Measurements from ENCODE around the gene MYO1D. TPM values are rescaled to one million over a fixed set of nuclear protein-coding genes. Genes with fewer than 3 reads are reported as not detected.
A peak's percentile ranks its signal among the peaks of the same experiment; 100 is the strongest.
"Not testable (repeated sequence)": the region's sequence is repeated elsewhere in the genome, so short reads cannot be mapped to it uniquely, and the experiment has no call there.

MYO1D gene
- total RNA-seq, 1 donor from 2014 or later, result 28.3 TPM

DNA sequence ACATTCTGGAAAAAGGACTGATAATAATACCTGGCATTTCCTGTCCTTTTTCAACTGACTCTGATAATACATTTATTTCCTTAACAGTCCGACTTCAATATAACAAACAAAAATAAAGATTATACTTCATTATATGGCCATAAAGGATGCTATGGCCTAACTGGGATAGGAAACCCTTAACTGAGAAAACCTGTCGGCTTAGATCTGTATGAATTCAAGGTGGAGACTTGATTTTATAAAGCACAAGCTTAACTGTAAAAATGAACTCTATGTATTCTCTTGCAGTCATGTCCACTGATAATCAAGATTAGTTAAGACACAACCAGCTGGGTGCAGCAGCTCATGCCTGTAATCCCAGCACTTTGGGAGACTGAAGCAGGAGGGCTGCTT lies 102.2 kb downstream of the MYO1D start:
- no peak for DNase-seq (ENCODE audit: low read depth)

DNA sequence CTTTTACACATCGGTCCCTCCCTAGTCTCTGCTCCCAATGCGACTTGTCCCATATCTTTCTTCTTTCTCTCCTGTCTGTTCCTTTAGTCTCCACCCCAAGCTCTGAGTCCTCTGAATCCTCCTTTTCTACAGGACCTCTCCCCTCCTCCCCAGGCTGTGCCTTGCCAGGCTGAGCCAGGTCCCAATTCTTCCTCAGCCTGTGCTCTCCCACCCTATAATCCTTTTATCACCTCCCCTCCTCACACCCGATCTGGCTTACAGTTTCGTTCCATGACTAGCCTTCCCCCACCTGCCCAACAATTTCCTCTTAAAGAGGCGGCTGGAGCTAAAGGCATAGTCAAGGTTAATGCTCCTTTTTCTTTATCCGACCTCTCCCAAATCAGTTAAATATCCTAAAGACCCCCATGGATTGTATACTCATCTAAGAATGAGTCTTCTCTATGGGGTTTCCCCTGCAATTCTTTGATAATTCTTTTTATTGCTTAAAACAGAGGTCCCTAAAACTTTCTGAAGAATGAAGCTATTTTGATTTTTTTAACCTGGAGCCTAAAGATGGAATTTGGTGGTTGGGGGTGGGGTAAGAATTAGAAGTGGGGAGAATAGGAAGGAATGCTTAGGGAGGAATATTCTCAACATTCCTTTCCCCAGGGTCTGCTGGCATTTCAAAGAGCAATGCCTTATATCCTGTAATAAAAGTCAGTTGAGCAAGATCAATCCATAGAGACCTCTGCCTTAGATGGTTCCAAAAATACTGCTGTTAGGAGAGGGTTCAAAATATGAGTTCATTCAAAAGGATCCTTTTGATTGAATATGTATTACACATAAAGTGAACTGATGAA lies 102.8 kb downstream of the MYO1D start:
- DNase-seq (ENCODE audit: low read depth), result no peak

DNA sequence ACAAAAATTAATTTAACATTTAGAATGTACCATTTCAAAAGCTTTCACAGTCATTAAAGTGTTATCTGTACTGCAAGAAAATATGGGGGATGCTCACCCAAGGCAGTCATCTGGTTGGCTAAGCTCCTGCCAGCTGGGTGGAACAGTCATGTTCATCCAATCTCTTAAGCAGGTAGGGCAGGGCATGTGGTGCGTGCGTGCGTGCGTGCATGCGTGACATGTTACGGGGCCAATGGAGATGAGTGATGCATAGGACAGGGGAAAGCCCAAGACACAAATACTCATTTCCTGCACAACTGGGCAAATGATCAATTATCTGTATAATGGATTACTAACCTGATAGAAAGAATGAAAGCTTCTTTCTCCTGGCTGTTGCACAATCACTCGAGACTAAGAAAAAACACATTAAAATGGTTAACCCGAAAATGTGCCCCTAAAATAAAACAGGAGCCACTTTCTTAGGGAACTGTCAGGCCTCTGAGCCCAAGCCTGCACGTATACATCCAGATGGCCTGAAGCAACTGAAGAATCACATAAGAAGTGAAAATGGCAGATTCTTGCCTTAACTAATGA lies 104.4 kb downstream of the MYO1D start:
- peak; percentile 80 for DNase-seq (ENCODE audit: low read depth)

DNA sequence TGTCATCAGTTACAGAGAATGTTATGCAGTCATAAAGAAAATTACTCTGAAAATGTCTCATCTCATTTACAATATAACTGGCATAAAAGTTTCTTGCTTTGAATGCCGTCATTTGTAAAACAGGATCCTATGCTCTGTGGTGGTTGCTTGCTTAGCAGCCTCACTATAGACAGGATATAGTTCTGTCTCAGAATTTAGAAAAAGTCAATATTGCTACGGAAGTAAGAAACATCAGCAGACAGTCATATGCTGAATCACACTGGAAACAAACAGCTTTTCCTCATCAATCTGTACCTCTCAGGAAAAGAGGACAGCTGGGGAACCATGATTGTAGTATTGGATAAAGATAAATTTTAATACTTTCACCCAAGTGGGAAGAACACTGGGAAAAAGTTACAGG lies 105.5 kb downstream of the MYO1D start:
- DNase-seq (ENCODE audit: low read depth), result no peak

DNA sequence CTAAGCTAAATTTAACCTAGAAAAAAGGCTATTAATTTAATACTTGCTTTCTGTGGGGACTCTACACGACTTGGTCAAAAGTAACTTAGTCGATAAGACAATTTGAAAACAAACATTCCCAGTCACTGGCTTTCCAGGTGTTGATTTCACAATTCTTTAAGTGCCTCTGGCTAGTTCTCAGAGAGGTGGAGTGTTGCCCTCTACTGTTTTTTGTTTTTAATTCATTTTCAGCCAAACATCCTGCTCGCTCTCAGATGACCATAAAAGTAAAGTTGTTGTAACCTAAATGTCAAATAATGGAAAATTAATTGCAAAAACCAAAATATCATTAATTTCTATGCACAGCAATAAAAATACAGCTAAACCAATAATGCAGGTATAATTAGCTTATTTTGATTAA lies 107.1 kb downstream of the MYO1D start:
- DNase-seq (ENCODE audit: low read depth), result peak; percentile 70

DNA sequence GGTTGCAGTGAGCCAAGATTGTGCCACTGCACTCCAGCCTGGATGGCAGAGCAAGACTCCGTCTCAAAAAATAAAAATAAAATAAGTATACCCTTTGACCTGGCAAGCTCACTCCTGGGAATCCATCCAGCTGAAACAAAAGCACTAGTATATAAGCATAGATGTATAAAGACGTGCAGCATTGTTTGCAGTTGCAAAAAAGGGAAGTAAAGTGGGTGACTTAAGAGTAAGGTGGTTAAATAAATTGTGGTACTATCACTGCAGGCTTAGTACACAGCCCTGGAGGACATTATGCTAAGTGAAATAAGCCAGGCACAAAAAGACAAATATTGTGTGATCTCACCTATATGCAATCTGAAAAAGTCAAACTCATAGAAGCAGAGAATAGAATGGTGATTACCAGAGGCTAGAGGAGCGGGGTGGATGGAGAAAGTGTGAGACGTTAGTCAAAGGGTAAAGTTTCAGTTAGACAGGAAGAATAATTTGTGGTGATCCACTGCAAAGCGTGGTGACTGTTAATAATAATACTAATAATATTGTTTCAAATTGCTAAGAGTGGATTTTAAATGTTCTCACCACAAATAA lies 113.0 kb downstream of the MYO1D start:
- DNase-seq (ENCODE audit: low read depth), result no peak

DNA sequence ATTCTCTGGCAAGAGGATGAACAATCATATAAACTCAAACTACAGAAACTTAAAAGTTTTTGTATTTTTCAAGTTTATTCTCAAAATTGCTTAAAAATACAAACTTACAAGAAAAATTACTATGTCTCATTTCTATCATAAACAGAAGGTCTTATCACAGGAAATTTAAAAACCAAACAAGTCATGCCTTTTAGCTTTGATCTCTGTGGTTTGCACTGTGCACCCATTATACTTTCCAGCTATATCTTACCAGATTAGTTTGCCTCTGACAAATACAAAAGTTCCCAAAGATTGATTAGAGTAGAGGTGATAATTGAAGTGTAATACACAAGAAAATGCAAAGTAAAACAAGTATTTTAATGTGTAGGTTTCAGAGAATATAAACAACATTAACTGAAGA lies 117.4 kb downstream of the MYO1D start:
- DNase-seq (ENCODE audit: low read depth), result no peak

DNA sequence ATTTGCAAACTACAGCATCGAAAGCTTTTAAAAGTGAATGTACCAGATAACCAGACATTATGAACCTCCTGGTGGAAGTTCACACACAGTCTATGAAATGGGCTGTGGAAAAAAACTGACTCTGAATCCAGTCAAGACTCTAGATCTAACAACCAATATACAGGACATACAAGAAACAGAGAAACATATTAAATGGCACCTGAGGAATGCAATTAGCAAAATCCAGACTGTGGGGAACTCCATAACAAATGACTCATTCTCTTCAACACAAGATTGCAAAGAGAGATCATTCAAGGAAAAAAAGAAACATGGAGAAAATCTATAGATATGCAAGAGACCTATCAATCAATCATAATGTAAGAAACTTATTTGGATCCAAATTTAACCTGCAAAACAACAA lies 119.0 kb downstream of the MYO1D start:
- DNase-seq (ENCODE audit: low read depth), result peak; percentile 91

DNA sequence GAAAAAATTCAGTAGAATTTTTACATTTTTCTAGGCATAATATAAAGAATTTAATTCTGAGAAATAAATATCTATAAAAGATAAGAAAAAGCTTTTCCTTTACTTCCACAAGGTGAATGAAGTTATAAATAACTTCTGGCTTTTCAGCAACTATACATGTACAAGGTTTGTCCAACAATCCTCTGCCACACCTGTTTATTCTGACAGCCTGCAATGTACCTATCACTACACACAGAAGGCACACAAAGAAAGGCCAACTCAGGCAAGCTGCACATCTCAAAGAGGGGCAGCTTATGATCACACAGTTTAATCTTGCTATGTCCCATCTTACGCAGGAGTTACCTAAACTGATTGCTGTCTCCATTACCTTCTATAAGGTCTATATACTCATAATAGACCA lies 120.2 kb downstream of the MYO1D start:
- DNase-seq (ENCODE audit: low read depth), result no peak

DNA sequence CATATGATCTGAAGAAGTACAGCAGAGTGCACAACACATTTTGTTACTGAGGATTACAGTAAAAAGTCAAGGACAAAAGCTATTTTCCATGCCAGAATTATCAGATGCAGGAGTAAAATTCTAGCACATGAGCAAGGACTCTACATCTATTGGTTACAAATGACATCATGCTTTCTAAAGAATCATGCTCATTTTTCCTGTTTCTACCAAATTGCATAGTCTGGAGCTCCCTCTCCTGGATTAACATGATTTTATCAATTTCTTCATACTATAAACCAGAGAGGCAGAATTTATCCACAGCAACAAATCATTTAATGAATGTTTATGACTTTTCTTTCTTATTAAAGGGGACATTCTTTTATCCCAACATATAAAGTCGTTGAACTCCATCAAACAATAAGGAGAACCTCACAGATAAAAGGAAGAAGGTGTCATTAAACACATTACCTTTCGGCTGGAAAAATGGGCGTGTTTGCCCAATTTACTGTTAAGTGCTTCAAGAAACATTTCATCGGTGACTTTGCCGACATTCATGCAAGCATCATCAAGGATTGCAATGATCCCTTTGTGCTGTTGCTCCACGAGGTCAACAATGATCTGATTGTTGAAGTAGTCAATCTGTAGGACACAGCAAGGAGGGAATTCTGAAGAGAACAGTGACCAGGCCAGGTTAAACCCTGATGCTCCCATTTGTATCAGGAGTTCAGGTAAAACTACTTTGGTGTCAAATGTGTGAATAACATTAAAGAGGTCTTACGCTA lies 121.7 kb downstream of the MYO1D start:
- DNase-seq (ENCODE audit: low read depth), result peak; percentile 81

DNA sequence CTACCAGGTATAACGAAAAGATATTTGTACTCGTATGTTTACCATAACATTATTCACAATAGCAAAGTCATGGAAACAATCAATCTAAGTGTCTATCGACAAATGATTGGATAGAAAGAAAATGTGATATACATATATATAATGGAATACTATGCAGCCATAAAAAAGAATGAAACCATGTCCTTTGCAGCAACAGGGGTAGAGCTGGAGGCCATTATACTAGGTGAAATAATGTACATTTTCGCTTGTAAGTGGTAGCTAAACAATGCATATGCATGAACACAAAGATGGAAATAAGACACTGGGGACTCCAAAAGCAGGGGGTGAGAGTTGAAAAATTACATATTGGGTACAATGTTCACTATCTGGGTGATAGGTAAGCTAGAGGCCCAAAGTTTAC lies 124.0 kb downstream of the MYO1D start:
- DNase-seq (ENCODE audit: low read depth), result no peak

DNA sequence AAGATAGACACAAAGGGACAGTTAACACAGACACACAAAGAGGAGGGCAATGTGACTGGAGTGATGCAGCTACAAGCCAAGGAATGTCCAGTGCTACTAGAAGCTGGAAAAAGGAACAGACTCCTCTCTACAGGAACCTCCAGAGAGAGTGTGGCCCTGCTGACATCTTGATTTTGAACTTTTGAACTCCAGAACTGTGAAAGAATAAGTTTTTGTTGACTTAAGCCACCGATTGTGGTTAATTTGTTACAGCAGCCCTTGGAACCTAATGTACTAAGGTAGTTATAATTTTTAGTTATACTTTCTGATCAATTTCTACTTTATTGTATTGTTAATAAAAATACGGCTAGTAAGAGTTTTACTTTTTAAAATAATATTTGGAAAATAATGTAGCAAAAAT lies 129.1 kb downstream of the MYO1D start:
- no peak for DNase-seq (ENCODE audit: low read depth)

DNA sequence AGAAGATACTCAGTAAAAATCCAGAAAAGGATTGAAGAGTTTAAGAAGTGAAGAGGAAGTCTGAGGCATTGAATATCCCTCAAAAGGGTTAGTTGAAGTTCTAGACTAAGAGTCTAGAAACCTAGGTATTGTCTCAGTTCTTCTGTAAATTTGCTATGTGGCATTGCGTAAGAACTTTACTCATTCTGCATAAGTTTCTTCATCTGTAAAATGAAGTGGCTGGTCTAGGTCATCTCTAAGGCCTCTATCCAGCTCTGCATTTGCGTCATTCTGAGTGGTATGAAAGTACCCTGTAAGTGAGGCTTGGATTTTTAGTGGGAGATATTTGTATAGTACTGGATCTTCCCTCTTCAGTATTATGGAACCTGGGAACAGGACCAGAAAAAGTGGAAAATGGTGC lies 130.2 kb downstream of the MYO1D start:
- DNase-seq (ENCODE audit: low read depth), result peak; percentile 69

DNA sequence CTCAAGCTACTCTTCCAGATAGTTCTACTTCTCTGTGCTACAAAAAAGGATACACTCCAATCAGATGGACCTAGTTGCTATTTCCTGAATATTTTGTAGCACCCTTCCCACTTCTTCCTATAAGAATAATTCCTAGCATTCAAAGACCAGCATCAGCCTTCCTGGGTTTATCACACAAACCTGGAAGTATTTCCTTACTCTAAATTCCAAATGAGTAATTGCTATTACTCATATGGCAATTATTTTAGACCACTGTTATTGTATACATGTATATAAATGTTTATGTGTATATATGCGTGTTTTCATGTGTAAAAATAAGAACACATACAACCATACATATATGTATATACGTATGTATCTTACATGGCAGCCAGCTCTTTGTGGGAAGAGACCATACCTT lies 130.6 kb downstream of the MYO1D start:
- no peak for DNase-seq (ENCODE audit: low read depth)

DNA sequence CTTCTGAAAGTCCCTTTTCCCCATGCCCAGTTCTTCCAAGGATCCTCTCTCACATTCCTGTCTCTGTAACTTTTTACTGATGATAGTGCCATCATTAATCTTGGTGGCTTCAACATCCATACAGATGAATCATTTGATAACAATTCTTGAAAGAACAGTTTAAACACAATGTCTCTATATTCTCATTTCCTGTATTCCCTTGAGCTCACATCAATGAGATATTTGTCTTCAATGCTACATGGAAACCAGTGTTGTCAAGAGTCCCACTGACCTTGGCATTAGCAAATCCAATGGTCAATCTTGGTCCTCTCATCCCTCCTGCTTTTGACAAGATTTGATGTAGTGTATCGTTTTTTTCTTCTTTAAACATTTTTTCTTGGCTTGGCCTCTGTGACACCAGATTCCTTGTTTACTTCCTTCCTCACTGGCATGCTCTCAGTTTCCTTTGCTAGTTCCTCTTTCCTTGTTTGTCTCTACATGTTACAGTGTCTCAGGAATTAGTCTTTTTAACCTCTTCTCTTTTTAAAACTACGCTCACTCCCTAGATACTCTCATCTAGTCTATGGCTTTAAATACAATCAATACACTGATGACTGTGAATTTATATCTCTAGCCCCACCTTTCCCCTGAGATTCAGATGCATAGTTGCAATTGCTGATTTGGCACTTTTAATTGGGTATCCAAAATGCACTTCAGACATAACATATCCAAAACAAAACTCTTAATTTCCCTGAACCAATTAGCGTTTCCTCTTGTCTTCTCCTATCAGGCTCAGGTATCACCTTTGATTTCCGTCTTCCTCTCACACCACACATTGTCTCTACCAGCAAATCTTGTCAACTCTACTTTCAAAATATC lies 134.0 kb downstream of the MYO1D start:
- DNase-seq (ENCODE audit: low read depth), result no peak

DNA sequence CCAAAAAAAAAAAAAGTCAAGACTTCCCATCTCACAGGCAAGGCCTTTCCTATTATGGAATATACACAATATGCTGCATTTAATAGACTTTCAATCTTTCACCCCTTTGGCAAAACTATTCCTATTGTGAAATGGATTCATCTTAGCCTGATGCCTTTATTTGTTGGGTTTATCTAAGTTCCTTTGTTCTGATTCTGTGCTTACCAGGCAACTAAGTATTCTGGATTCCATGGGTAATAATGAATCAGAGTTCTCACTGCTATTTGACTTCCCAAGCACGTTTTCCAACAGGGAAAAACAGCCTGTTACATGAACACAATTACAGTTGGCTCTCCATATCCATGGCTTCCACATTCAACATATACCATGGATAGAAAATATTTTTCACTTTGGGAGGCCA lies 135.5 kb downstream of the MYO1D start:
- DNase-seq (ENCODE audit: low read depth), result no peak

DNA sequence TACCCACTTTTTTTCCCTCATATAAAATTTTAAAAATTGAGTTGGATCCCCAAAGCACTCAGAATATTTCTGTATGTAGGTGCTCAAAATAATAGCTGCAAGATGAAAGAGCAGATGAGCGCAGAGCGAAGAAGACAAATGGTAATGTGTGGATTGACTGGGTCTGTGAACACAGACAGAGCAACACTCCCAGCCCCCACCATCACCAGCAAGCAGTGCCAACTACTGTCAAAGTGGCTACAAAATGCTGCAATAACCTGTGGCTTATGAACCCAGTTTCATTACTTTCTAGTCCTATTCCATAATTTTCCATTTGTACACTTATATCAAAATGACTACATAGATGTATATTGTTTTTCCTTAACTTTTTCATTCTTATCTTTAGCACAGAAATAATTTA lies 137.2 kb downstream of the MYO1D start:
- DNase-seq (ENCODE audit: low read depth), result no peak

DNA sequence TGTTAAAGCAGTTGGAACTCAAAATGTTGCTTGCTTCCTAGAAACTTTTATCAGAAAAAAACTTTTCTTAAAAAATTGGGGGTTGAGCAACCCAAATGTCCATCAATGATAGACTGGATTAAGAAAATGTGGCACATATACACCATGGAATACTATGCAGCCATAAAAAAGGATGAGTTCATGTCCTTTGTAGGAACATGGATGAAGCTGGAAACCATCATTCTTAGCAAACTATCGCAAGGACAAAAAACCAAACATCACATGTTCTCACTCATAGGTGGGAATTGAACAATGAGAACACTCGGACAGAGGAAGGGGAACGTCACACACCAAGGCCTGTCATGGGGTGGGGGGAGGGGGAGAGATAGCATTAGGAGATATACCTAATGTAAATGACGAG lies 137.8 kb downstream of the MYO1D start:
- not testable (repeated sequence) for DNase-seq (ENCODE audit: low read depth)

DNA sequence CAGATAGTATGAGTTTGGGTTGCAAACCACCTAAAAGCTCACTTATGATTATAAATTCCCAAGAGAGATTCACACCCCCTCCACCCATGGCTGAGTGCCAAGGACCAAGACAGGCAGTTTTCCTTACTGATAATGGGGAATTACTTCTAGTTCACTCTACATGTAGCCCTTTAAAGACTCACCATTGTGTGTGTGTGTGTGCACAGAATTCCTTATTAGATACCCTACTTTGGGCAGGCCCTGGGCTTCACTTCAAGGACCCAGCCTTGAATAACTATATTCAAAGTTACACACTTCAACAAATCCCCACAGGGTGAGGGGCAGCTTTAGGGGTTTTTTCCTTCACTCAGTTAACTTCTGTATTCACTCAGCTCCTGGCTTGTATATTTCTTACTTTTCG lies 143.5 kb downstream of the MYO1D start:
- no peak for DNase-seq (ENCODE audit: low read depth)

DNA sequence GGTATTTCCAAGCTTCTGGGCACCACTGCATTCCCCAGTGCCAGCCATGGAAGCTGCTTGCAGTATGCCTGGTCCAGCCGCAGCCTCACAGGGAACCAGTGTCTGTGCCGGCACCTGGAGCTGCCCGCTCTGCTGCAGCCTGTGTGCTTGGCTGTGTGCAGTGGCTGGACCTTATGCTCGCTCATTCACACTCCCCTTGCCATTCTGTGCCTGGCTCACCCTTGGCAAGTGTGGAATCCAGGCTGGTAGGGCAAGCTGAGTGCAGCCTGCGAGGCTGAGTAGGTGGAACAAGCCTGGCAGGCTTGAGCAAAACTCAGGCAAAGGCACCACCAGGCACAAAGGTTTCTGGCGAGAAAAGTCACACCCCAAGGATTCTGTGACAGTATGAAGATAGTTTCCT lies 144.0 kb downstream of the MYO1D start:
- DNase-seq (ENCODE audit: low read depth), result no peak

DNA sequence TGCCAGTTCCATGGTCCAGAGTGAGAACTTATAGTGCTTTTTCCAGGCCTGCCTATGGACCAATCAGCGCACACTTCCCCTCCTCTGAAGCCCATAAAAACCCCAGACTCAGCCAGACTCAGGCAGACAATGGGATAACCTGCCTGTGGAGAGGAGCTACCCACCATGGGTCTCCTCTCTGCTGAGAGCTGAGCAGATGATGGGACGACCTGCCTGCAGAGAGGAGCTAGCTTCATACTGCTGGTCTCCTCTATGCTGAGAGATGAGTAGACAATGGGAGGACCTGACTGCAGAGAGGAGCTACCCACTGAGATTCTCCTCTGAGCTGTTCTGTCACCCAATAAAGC lies 144.7 kb downstream of the MYO1D start:
- no peak for DNase-seq (ENCODE audit: low read depth)

Data from renal cortical epithelial cell (primary cell).